Neural progenitor cell (in vitro differentiated cells): ENCODE results near the gene NKD1.

Source experiments
- EZH2 ChIP-seq: fragments of 200-600 bp; sonication (generic); IDR thresholded peaks from 2 replicates; pipeline ENCODE4 v1.6.1; 2017; ENCODE audit warnings: antibody characterized with exemption, mild to moderate bottlenecking, moderate library complexity
- EZH2phosphoT487 ChIP-seq: fragments of 200-600 bp; sonication (generic); IDR thresholded peaks from 2 replicates; pipeline ENCODE4 v1.6.1; 2017; ENCODE audit warnings: antibody characterized with exemption
- TF ChIP-seq, protein P1 (sequence below): fragments of 200-600 bp; sonication (generic); IDR thresholded peaks from 2 replicates; pipeline ENCODE4 v1.5.1; 2017; ENCODE audit warnings: antibody characterized with exemption, mild to moderate bottlenecking

DNA sequence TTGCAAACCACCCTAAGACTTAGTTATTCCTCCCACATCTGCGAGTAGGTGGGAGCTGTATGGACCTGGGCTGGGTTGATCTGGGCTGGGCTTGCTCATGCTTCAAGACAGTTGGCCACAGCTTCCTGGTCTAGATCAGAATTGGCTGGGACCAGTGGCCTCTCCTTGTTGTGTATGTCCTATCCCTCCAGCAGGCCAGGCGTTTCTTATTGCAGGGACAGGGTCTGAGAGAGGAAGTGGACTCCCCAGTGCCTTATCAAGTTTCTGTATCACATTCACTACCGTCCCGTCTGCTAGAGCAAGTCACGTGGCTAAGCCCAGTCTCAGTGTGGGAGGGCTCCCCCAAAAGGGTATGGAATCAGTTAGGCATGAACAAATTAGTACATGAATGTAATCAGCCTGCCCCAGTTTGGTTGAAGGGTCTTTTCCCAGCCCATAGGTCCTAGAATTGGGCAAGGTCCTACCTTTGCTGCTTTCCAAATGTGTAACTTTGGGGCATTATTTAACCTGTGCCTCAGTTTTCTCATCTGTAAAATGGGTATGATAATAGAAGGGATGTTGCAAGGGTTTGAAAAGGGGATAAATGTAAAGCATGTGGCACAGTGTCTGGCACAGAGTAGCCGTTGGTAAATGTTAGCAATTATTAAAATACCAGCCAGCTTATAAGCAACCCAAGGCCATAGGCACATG, 36.0 kb downstream of the NKD1 start:
- TF ChIP-seq EZH2 = no peak
- TF ChIP-seq, protein P1, sequence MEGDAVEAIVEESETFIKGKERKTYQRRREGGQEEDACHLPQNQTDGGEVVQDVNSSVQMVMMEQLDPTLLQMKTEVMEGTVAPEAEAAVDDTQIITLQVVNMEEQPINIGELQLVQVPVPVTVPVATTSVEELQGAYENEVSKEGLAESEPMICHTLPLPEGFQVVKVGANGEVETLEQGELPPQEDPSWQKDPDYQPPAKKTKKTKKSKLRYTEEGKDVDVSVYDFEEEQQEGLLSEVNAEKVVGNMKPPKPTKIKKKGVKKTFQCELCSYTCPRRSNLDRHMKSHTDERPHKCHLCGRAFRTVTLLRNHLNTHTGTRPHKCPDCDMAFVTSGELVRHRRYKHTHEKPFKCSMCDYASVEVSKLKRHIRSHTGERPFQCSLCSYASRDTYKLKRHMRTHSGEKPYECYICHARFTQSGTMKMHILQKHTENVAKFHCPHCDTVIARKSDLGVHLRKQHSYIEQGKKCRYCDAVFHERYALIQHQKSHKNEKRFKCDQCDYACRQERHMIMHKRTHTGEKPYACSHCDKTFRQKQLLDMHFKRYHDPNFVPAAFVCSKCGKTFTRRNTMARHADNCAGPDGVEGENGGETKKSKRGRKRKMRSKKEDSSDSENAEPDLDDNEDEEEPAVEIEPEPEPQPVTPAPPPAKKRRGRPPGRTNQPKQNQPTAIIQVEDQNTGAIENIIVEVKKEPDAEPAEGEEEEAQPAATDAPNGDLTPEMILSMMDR = no peak
- no peak for TF ChIP-seq EZH2phosphoT487
